GM23248 (cell line): ENCODE measurements around the gene ZNF267.
"Not testable (repeated sequence)": the region's sequence is repeated elsewhere in the genome, so short reads cannot be mapped to it uniquely, and the experiment has no call there.

Source experiments
- EZH2 ChIP-seq: fragments of 200-600 bp; sonication (generic); IDR thresholded peaks from 2 replicates; pipeline ENCODE4 v1.6.1; 2018; ENCODE audit warnings: antibody characterized with exemption, mild to moderate bottlenecking; ENCODE audit not compliant: insufficient read depth, poor library complexity, severe bottlenecking
- EZH2phosphoT487 ChIP-seq: fragments of 200-600 bp; sonication (generic); IDR thresholded peaks from 2 replicates; pipeline ENCODE4 v1.6.1; 2018; ENCODE audit warnings: antibody characterized with exemption, moderate library complexity, mild to moderate bottlenecking, low read depth; ENCODE audit not compliant: insufficient read depth

- not testable (repeated sequence) for TF ChIP-seq EZH2phosphoT487, EZH2
These were observed 78.6 kb downstream of the ZNF267 start for GRCh38 chr16:31952206-31952605.
